Fibroblast of lung (primary cell): ENCODE measurements around the gene INVS. TPM values are rescaled to one million over a fixed set of nuclear protein-coding genes. Genes with fewer than 3 reads are reported as not detected.
A peak's percentile ranks its signal among the peaks of the same experiment; 100 is the strongest.
"Not testable (repeated sequence)": the region's sequence is repeated elsewhere in the genome, so short reads cannot be mapped to it uniquely, and the experiment has no call there.

Source experiments
- DNase-seq, 2 donors: peaks; one replicate each; pipeline versions ENCODE4 v3.0.0 to v3.0.0-alpha.2; 2010; ENCODE audit warnings: low read depth in 2 of 2
- H2AFZ ChIP-seq: 2 replicates; pipeline ENCODE4 v1.5.1; 2012; ENCODE audit warnings: low read length, control low read depth, inconsistent platforms
- H3K27ac ChIP-seq: 2 replicates; pipeline ENCODE4 v1.5.1; 2011; ENCODE audit warnings: low read length, control low read depth; ENCODE audit not compliant: insufficient read depth
- H3K27me3 ChIP-seq: 2 replicates; pipeline ENCODE4 v1.5.1; 2011; ENCODE audit warnings: mild to moderate bottlenecking, low read length; ENCODE audit not compliant: control insufficient read depth, insufficient read depth
- H3K36me3 ChIP-seq: 2 replicates; pipeline ENCODE4 v1.5.1; 2011; ENCODE audit warnings: low read length; ENCODE audit not compliant: control insufficient read depth, insufficient read depth
- H3K4me1 ChIP-seq: 2 replicates; pipeline ENCODE4 v1.5.1; 2011; ENCODE audit warnings: low read length; ENCODE audit not compliant: control insufficient read depth, insufficient read depth; ENCODE audit errors: extremely low read depth
- H3K4me2 ChIP-seq: 2 replicates; pipeline ENCODE4 v1.5.1; 2011; ENCODE audit warnings: low read length, control low read depth; ENCODE audit not compliant: insufficient read depth; ENCODE audit errors: extremely low read depth
- H3K4me3 ChIP-seq, 4 experiments: fragments of 200-600 bp in 1 of 4; sonication (generic) in 1 of 4; replicated peaks in 1 of 4; 2 replicates each; pipeline ENCODE4 v1.5.1; 2011 to 2016; ENCODE audit warnings: low read length in 4 of 4, low read depth in 3 of 4, mild to moderate bottlenecking in 3 of 4, control low read depth in 2 of 4, inconsistent platforms in 1 of 4, mixed read lengths in 1 of 4; ENCODE audit not compliant: insufficient read depth in 1 of 4; ENCODE audit errors: control extremely low read depth in 1 of 4
- H3K79me2 ChIP-seq: 2 replicates; pipeline ENCODE4 v1.5.1; 2012; ENCODE audit warnings: mild to moderate bottlenecking, low read length, inconsistent platforms; ENCODE audit not compliant: control insufficient read depth, insufficient read depth
- H3K9ac ChIP-seq: 2 replicates; pipeline ENCODE4 v1.5.1; 2011; ENCODE audit warnings: mild to moderate bottlenecking, low read length, control low read depth; ENCODE audit not compliant: insufficient read depth
- H3K9me3 ChIP-seq: 2 replicates; pipeline ENCODE4 v1.5.1; 2012; ENCODE audit warnings: low read depth, low read length; ENCODE audit not compliant: control insufficient read depth, insufficient read depth
- H4K20me1 ChIP-seq: 2 replicates; pipeline ENCODE4 v1.5.1; 2011; ENCODE audit warnings: low read length; ENCODE audit not compliant: control insufficient read depth, insufficient read depth; ENCODE audit errors: extremely low read depth
- CTCF ChIP-seq, 2 donors: IDR thresholded peaks in 1 of 2; conservative IDR thresholded peaks in 1 of 2; 1 replicate in 1 of 2; 2 replicates in 1 of 2; pipeline ENCODE4 v1.5.1; 2011 to 2012; ENCODE audit warnings: low read length in 2 of 2, control low read depth in 1 of 2, inconsistent platforms in 1 of 2, low read depth in 1 of 2, mild to moderate bottlenecking in 1 of 2
- EZH2 ChIP-seq: IDR thresholded peaks from 2 replicates; pipeline ENCODE4 v1.5.1; 2012; ENCODE audit warnings: low read length, control low read depth, mild to moderate bottlenecking; ENCODE audit errors: missing control alignments
- polyA plus RNA-seq, 2 donors: library from polyadenylated mRNA; depleted of rRNA in 1 of 2; stranded (reverse) in 1 of 2; unstranded in 1 of 2; fragments of >200 nt; gene quantifications; 2 replicates each; pipeline ENCODE4 v1.2.1, GENCODE V29; 2011 to 2012; ENCODE audit warnings: missing spikeins in 1 of 2
- total RNA-seq: library from RNA; depleted of rRNA; stranded (reverse); fragments of >200 nt; gene quantifications from 2 replicates; pipeline ENCODE4 v1.2.1, GENCODE V29; 2014

The INVS gene
- total and polyA plus RNA-seq, 2 donors (not counting 1 experiment from before 2014, with no cell fraction given), result 13.1 to 45.4 TPM

- peaks cover 1% of the 10 kb centered on the region for H3K36me3 ChIP-seq
- H3K4me3 ChIP-seq, result no peak overlapping the region
- H3K9me3 ChIP-seq, result no peaks in the 10 kb centered on the region
- H3K9ac ChIP-seq, result no peak overlapping the region
- H3K4me2 ChIP-seq, result no peak overlapping the region
- DNase-seq, result peak; percentile 37 to 60
- no peak overlapping the region for H2AFZ ChIP-seq
- no peaks in the 10 kb centered on the region for H3K4me1 ChIP-seq
- no peak for TF ChIP-seq EZH2
- peak; percentile 70 to 76 for TF ChIP-seq CTCF (conservative IDR thresholded peaks at IDR 0.05 in 1 of 2, IDR thresholded peaks at IDR 0.05 in 1 of 2; ENCODE audit: low read depth in 1 of 2, low read length in 2 of 2)
- no peak overlapping the region for H3K27ac ChIP-seq
- H4K20me1 ChIP-seq, result no peaks in the 10 kb centered on the region
- H3K79me2 ChIP-seq, result no peaks in the 10 kb centered on the region
- no peaks in the 10 kb centered on the region for H3K27me3 ChIP-seq
These were observed 224.0 kb downstream of the INVS start for GRCh38 chr9:100322954-100323536.

GRCh38 chr9:100324594-100325200 is 225.7 kb downstream of the INVS start:
- Histone ChIP-seq H3K4me3 (no peak overlapping the region), H4K20me1 (no peaks in the 10 kb centered on the region), H3K9ac (no peak overlapping the region), H3K4me1 (no peaks in the 10 kb centered on the region), H3K27ac (no peak overlapping the region), H3K27me3 (no peaks in the 10 kb centered on the region), H2AFZ (no peak overlapping the region), H3K9me3 (no peaks in the 10 kb centered on the region), H3K79me2 (no peaks in the 10 kb centered on the region), H3K4me2 (no peak overlapping the region), H3K36me3 (peaks cover 1% of the 10 kb centered on the region)
- DNase-seq, result peak; percentile 61 to 79
- peak in 1 of 2 donors; percentile 47 for TF ChIP-seq CTCF (conservative IDR thresholded peaks at IDR 0.05 in 1 of 2, IDR thresholded peaks at IDR 0.05 in 1 of 2; ENCODE audit: low read depth in 1 of 2, low read length in 2 of 2)
- no peak for TF ChIP-seq EZH2

- H3K4me2 ChIP-seq, H3K27ac ChIP-seq, H4K20me1 ChIP-seq, H3K9me3 ChIP-seq, H3K36me3 ChIP-seq, H3K9ac ChIP-seq, H2AFZ ChIP-seq, DNase-seq, H3K4me1 ChIP-seq, H3K27me3 ChIP-seq, H3K4me3 ChIP-seq: not testable (repeated sequence)
- peaks cover 18% of the 10 kb centered on the region for H3K79me2 ChIP-seq
These were observed 239.7 kb downstream of the INVS start for GRCh38 chr9:100338736-100339135.
